IMR-90 (cell line): ENCODE results near the gene ZBTB47.

Source experiments
- CEBPB ChIP-seq: IDR thresholded peaks from 2 replicates; pipeline ENCODE4 v1.6.1; 2012; ENCODE audit warnings: low read depth, low read length, improper control_type of control experiment
- CHD1 ChIP-seq: IDR thresholded peaks from 2 replicates; pipeline ENCODE4 v1.6.1; 2012; ENCODE audit warnings: low read depth, low read length, improper control_type of control experiment
- MXI1 ChIP-seq: IDR thresholded peaks from 2 replicates; pipeline ENCODE4 v1.6.1; 2012; ENCODE audit warnings: low read depth, mild to moderate bottlenecking, low read length, moderate library complexity, borderline replicate concordance
- POLR2A ChIP-seq: IDR thresholded peaks from 2 replicates; pipeline ENCODE4 v1.6.1; 2012; ENCODE audit warnings: mild to moderate bottlenecking, low read depth, low read length
- RAD21 ChIP-seq: IDR thresholded peaks from 2 replicates; pipeline ENCODE4 v1.6.1; 2012; ENCODE audit warnings: low read length, improper control_type of control experiment
- RCOR1 ChIP-seq: IDR thresholded peaks from 2 replicates; pipeline ENCODE4 v1.6.1; 2012; ENCODE audit warnings: mild to moderate bottlenecking, low read length, improper control_type of control experiment; ENCODE audit not compliant: insufficient replicate concordance
- RFX5 ChIP-seq: IDR thresholded peaks from 2 replicates; pipeline ENCODE4 v1.8.0; 2012; ENCODE audit warnings: low read depth, mild to moderate bottlenecking, low read length, moderate library complexity
- TF ChIP-seq, protein P1 (sequence below): conservative IDR thresholded peaks from 2 replicates; pipeline ENCODE4 v1.5.1; 2012; ENCODE audit warnings: mild to moderate bottlenecking, low read depth, low read length, improper control_type of control experiment
- TF ChIP-seq, protein P2 (sequence below): fragments of 150-350 bp; IDR thresholded peaks from 2 replicates; pipeline ENCODE4 v1.6.1; 2016; ENCODE audit warnings: low read depth, mild to moderate bottlenecking, low read length, moderate library complexity, borderline replicate concordance
- TF ChIP-seq, protein P3 (sequence below): fragments of 150-350 bp; IDR thresholded peaks from 2 replicates; pipeline ENCODE4 v1.6.1; 2017; ENCODE audit warnings: mild to moderate bottlenecking, antibody characterized with exemption, low read length, low read depth

DNA sequence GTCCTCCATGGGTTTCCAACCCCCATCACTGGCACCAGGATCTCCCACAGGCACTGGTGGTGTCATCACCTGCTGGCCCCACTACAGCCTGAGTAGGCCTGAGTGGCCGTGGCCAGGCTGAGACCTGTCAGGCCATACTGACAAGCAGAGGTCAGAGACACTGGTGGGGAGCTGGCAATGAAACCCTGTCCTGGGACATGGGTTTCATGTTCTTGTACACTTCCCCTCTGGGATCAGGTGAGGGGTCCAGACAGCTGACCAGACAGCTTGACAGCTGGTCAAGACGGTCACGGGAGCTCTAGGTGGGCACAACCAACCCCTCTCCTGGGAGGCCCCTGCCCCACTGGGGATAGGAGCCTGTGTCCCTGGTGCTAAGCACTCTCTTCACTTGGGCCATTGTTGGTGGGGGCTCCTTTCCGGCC is 13.1 kb downstream of the ZBTB47 start:
- TF ChIP-seq, protein P1, sequence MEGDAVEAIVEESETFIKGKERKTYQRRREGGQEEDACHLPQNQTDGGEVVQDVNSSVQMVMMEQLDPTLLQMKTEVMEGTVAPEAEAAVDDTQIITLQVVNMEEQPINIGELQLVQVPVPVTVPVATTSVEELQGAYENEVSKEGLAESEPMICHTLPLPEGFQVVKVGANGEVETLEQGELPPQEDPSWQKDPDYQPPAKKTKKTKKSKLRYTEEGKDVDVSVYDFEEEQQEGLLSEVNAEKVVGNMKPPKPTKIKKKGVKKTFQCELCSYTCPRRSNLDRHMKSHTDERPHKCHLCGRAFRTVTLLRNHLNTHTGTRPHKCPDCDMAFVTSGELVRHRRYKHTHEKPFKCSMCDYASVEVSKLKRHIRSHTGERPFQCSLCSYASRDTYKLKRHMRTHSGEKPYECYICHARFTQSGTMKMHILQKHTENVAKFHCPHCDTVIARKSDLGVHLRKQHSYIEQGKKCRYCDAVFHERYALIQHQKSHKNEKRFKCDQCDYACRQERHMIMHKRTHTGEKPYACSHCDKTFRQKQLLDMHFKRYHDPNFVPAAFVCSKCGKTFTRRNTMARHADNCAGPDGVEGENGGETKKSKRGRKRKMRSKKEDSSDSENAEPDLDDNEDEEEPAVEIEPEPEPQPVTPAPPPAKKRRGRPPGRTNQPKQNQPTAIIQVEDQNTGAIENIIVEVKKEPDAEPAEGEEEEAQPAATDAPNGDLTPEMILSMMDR, result no peak
- no peak for TF ChIP-seq POLR2A
- TF ChIP-seq, protein P2, sequence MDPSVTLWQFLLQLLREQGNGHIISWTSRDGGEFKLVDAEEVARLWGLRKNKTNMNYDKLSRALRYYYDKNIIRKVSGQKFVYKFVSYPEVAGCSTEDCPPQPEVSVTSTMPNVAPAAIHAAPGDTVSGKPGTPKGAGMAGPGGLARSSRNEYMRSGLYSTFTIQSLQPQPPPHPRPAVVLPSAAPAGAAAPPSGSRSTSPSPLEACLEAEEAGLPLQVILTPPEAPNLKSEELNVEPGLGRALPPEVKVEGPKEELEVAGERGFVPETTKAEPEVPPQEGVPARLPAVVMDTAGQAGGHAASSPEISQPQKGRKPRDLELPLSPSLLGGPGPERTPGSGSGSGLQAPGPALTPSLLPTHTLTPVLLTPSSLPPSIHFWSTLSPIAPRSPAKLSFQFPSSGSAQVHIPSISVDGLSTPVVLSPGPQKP, result no peak
- TF ChIP-seq CEBPB, result no peak
- no peak for TF ChIP-seq MXI1
- TF ChIP-seq RAD21, result no peak
- no peak for TF ChIP-seq RCOR1
- TF ChIP-seq, protein P3, sequence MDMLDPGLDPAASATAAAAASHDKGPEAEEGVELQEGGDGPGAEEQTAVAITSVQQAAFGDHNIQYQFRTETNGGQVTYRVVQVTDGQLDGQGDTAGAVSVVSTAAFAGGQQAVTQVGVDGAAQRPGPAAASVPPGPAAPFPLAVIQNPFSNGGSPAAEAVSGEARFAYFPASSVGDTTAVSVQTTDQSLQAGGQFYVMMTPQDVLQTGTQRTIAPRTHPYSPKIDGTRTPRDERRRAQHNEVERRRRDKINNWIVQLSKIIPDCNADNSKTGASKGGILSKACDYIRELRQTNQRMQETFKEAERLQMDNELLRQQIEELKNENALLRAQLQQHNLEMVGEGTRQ, result no peak
- TF ChIP-seq RFX5, result no peak
- TF ChIP-seq CHD1, result no peak
